HepG2 (cell line): ENCODE measurements around the gene ATP5MG. TPM values are rescaled to one million over a fixed set of nuclear protein-coding genes. Genes with fewer than 3 reads are reported as not detected.

ENCODE experiments used
- CBFB ChIP-seq: sonication (generic); formaldehyde crosslinking; IDR thresholded peaks from 2 replicates; pipeline ENCODE4 v1.4.0; 2020; ENCODE audit warnings: missing genetic modification reagents
- CEBPG ChIP-seq: IDR thresholded peaks from 2 replicates; pipeline ENCODE4 v1.6.1; 2016
- HCFC1 ChIP-seq: fragments of 150-350 bp; IDR thresholded peaks from 2 replicates; pipeline ENCODE4 v1.6.1; 2014; ENCODE audit warnings: low read depth, low read length
- HDAC2 ChIP-seq: sonication (generic); formaldehyde crosslinking; IDR thresholded peaks from 2 replicates; pipeline ENCODE4 v1.4.0; 2020; ENCODE audit warnings: missing genetic modification reagents
- HNF4G ChIP-seq, 2 experiments: sonication (generic) in 1 of 2; formaldehyde crosslinking in 1 of 2; IDR thresholded peaks; 2 replicates each; pipeline versions ENCODE4 v1.4.0 to v1.6.1; 2011 to 2020; ENCODE audit warnings: borderline replicate concordance in 2 of 2, low read depth in 2 of 2, mild to moderate bottlenecking in 2 of 2, low read length in 1 of 2, missing genetic modification reagents in 1 of 2, moderate library complexity in 1 of 2
- JDP2 ChIP-seq: sonication (generic); formaldehyde crosslinking; IDR thresholded peaks from 2 replicates; pipeline ENCODE4 v1.8.1; 2022; ENCODE audit warnings: missing genetic modification reagents, borderline replicate concordance
- JUNB ChIP-seq: sonication (generic); formaldehyde crosslinking; IDR thresholded peaks from 2 replicates; pipeline ENCODE4 v1.8.0; 2022; ENCODE audit warnings: missing genetic modification reagents, mild to moderate bottlenecking, borderline replicate concordance
- MIER2 ChIP-seq: IDR thresholded peaks from 2 replicates; pipeline ENCODE4 v1.6.1; 2016; ENCODE audit warnings: missing biosample characterization, missing genetic modification reagents
- NR3C1 ChIP-seq: sonication (generic); formaldehyde crosslinking; IDR thresholded peaks from 2 replicates; pipeline ENCODE4 v1.4.0; 2020; ENCODE audit warnings: missing genetic modification reagents
- PCBP1 ChIP-seq: fragments of 200-400 bp; formaldehyde crosslinking; IDR thresholded peaks from 2 replicates; pipeline ENCODE4 v1.6.1; 2017; ENCODE audit warnings: mild to moderate bottlenecking, low read depth, low read length, borderline replicate concordance
- SCMH1 ChIP-seq: sonication (generic); formaldehyde crosslinking; IDR thresholded peaks from 2 replicates; pipeline ENCODE4 v1.9.0; 2021; ENCODE audit warnings: missing genetic modification reagents, mild to moderate bottlenecking, borderline replicate concordance
- TOE1 ChIP-seq: sonication (generic); formaldehyde crosslinking; IDR thresholded peaks from 2 replicates; pipeline ENCODE4 v1.4.0; 2020; ENCODE audit warnings: mild to moderate bottlenecking, missing genetic modification reagents
- ZNF143 ChIP-seq: sonication (generic); formaldehyde crosslinking; IDR thresholded peaks from 2 replicates; pipeline ENCODE4 v1.4.0; 2020; ENCODE audit warnings: missing genetic modification reagents
- ZNF180 ChIP-seq: sonication (generic); formaldehyde crosslinking; IDR thresholded peaks from 2 replicates; pipeline ENCODE4 v1.4.0; 2020; ENCODE audit warnings: low read depth, missing genetic modification reagents, borderline replicate concordance
- ZNF232 ChIP-seq: sonication (generic); formaldehyde crosslinking; IDR thresholded peaks from 2 replicates; pipeline ENCODE4 v1.4.0; 2020; ENCODE audit warnings: missing genetic modification reagents, borderline replicate concordance
- ZNF547 ChIP-seq: sonication (generic); formaldehyde crosslinking; IDR thresholded peaks from 2 replicates; pipeline ENCODE4 v1.5.1; 2020; ENCODE audit warnings: mild to moderate bottlenecking, missing genetic modification reagents
- ZNF557 ChIP-seq: sonication (generic); formaldehyde crosslinking; IDR thresholded peaks from 2 replicates; pipeline ENCODE4 v1.4.0; 2020; ENCODE audit warnings: missing genetic modification reagents
- ZNF660 ChIP-seq: sonication (generic); formaldehyde crosslinking; IDR thresholded peaks from 2 replicates; pipeline ENCODE4 v1.5.1; 2020; ENCODE audit warnings: mild to moderate bottlenecking, low read depth, missing genetic modification reagents, borderline replicate concordance
- ZSCAN9 ChIP-seq: IDR thresholded peaks from 2 replicates; pipeline ENCODE4 v1.6.1; 2016; ENCODE audit warnings: borderline replicate concordance
- polyA plus RNA-seq, 8 experiments: library from polyadenylated mRNA; depleted of rRNA in 3 of 8; stranded (reverse) in 7 of 8; unstranded in 1 of 8; fragments of >200 nt; fragmentation: Illumina TruSeq in 4 of 8; extraction: Trizol in 4 of 8; gene quantifications; 2 replicates each; pipeline versions ENCODE4 v1.2.1 to v1.2.3, GENCODE V29; 2011 to 2016; ENCODE audit warnings: low read depth in 4 of 8, missing spikeins in 1 of 8, mixed read lengths in 1 of 8; ENCODE audit not compliant: insufficient read depth in 1 of 8
- total RNA-seq, 5 experiments: library from RNA; depleted of rRNA; stranded (reverse); fragments of >200 nt; fragmentation: Illumina TruSeq; extraction: Trizol; gene quantifications; 2 replicates each; pipeline ENCODE4 v1.2.3, GENCODE V29; 2016; ENCODE audit warnings: low read depth in 1 of 5
- TF ChIP-seq, protein P1 (sequence below): fragments of 450-650 bp; IDR thresholded peaks from 2 replicates; pipeline ENCODE4 v1.6.1; 2017
- TF ChIP-seq, protein P2 (sequence below), 2 experiments: sonication (generic) in 1 of 2; formaldehyde crosslinking in 1 of 2; IDR thresholded peaks; 2 replicates each; pipeline versions ENCODE4 v1.4.0 to v1.6.1; 2016 to 2020; ENCODE audit warnings: borderline replicate concordance in 1 of 2, low read depth in 1 of 2, mild to moderate bottlenecking in 1 of 2, missing genetic modification reagents in 1 of 2

ATP5MG gene
- total and polyA plus RNA-seq, 2 of the 13 experiments (the other 11 are each of a cell fraction or from before 2014, with no cell fraction given): 260 to 320 TPM

- TF ChIP-seq JUNB (CRISPR knock-in tag) (no peak), JDP2 (CRISPR knock-in tag) (no peak), ZNF180 (CRISPR knock-in tag) (no peak), MIER2 (CRISPR knock-in tag) (0 out of 2 replicates have a peak, but pooled peaks have one; percentile 43), HNF4G (IDR thresholded peaks at IDR 0.05; ENCODE audit: borderline replicate concordance, low read depth, low read length) (0 out of 2 replicates have a peak, but pooled peaks have one; percentile 32), HNF4G (CRISPR knock-in tag; IDR thresholded peaks at IDR 0.05; ENCODE audit: borderline replicate concordance, low read depth) (no peak), HDAC2 (CRISPR knock-in tag) (no peak), ZNF547 (CRISPR knock-in tag) (no peak), SCMH1 (CRISPR knock-in tag) (no peak), ZNF557 (no peak), TOE1 (no peak), ZNF660 (CRISPR knock-in tag) (no peak), CBFB (CRISPR knock-in tag) (no peak), ZNF143 (no peak), CEBPG (CRISPR knock-in tag) (peak; percentile 65), ZSCAN9 (CRISPR knock-in tag) (no peak), ZNF232 (CRISPR knock-in tag) (no peak), HCFC1 (no peak), PCBP1 (no peak), NR3C1 (no peak)
- TF ChIP-seq, protein P1, sequence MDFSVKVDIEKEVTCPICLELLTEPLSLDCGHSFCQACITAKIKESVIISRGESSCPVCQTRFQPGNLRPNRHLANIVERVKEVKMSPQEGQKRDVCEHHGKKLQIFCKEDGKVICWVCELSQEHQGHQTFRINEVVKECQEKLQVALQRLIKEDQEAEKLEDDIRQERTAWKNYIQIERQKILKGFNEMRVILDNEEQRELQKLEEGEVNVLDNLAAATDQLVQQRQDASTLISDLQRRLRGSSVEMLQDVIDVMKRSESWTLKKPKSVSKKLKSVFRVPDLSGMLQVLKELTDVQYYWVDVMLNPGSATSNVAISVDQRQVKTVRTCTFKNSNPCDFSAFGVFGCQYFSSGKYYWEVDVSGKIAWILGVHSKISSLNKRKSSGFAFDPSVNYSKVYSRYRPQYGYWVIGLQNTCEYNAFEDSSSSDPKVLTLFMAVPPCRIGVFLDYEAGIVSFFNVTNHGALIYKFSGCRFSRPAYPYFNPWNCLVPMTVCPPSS: no peak
- TF ChIP-seq, protein P2, sequence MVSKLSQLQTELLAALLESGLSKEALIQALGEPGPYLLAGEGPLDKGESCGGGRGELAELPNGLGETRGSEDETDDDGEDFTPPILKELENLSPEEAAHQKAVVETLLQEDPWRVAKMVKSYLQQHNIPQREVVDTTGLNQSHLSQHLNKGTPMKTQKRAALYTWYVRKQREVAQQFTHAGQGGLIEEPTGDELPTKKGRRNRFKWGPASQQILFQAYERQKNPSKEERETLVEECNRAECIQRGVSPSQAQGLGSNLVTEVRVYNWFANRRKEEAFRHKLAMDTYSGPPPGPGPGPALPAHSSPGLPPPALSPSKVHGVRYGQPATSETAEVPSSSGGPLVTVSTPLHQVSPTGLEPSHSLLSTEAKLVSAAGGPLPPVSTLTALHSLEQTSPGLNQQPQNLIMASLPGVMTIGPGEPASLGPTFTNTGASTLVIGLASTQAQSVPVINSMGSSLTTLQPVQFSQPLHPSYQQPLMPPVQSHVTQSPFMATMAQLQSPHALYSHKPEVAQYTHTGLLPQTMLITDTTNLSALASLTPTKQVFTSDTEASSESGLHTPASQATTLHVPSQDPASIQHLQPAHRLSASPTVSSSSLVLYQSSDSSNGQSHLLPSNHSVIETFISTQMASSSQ (IDR thresholded peaks at IDR 0.05; ENCODE audit: low read depth): no peak
- TF ChIP-seq, protein P2 (CRISPR knock-in tag; IDR thresholded peaks at IDR 0.05; ENCODE audit: borderline replicate concordance): no peak
Observed at GRCh38 chr11:118430956-118431355, 29.6 kb downstream of the ATP5MG start (continued).
